Endothelial cell of umbilical vein (primary cell): ENCODE measurements around the gene RALGAPA1. TPM values are rescaled to one million over a fixed set of nuclear protein-coding genes. Genes with fewer than 3 reads are reported as not detected.

Experiments used
- BruUV-seq: library from RNA; stranded (reverse); fragments of 400-500 nt; replicated peaks from 2 replicates; lab custom pipeline; 2021; lab: Mats Ljungman, UMichigan
- CTCF ChIA-PET: fragments of 300-600, 350-600 bp; sonication (Branson Sonifier 250); formaldehyde crosslinking; loops from one replicate; lab custom pipeline; 2021; ENCODE audit warnings: antibody characterized with exemption, inconsistent platforms; lab: Charles Lee
- POLR2A ChIA-PET: fragments of 300-600, 350-600 bp; sonication (Branson Sonifier 250); formaldehyde crosslinking; loops from one replicate; lab custom pipeline; 2021; ENCODE audit warnings: antibody characterized with exemption, inconsistent platforms; lab: Charles Lee
- DNase-seq: peaks from one replicate; pipeline ENCODE4 v3.0.0-alpha.2; 2011; ENCODE audit warnings: low read depth, low spot score
- FAIRE-seq: peaks from 2 replicates; lab custom pipeline; 2011; peaks lifted over from hg19 to GRCh38; lab: Jason Lieb, UNC
- H2AFZ ChIP-seq: 2 replicates; pipeline ENCODE4 v1.6.0; 2012; ENCODE audit warnings: low read depth, low read length, control low read depth, inconsistent platforms
- H3K27ac ChIP-seq: 2 replicates; pipeline ENCODE4 v1.5.1; 2011; ENCODE audit warnings: low read depth, mild to moderate bottlenecking, control low read depth, low read length, moderate library complexity; ENCODE audit not compliant: insufficient read depth
- H3K27me3 ChIP-seq, 2 experiments: 2 replicates each; pipeline versions ENCODE4 v1.6.0 to v1.6.1; 2011; ENCODE audit warnings: low read length in 2 of 2, mixed read lengths in 1 of 2; ENCODE audit not compliant: control insufficient read depth in 2 of 2, insufficient read depth in 2 of 2
- H3K36me3 ChIP-seq, 2 experiments: 2 replicates in 1 of 2; 3 replicates in 1 of 2; pipeline ENCODE4 v1.5.1; 2011; ENCODE audit warnings: low read length in 2 of 2, mild to moderate bottlenecking in 1 of 2, moderate library complexity in 1 of 2; ENCODE audit not compliant: control insufficient read depth in 2 of 2, insufficient read depth in 2 of 2; ENCODE audit errors: extremely low read depth in 1 of 2
- H3K4me1 ChIP-seq: 3 replicates; pipeline ENCODE4 v1.5.1; 2011; ENCODE audit warnings: mild to moderate bottlenecking, low read length; ENCODE audit not compliant: control insufficient read depth, insufficient read depth; ENCODE audit errors: extremely low read depth
- H3K4me2 ChIP-seq: 2 replicates; pipeline ENCODE4 v1.6.1; 2011; ENCODE audit warnings: low read length, control low read depth, mixed read lengths; ENCODE audit not compliant: insufficient read depth
- H3K4me3 ChIP-seq, 3 experiments: fragments of 200-600 bp in 1 of 3; sonication (generic), shearing (Covaris generic) in 1 of 3; replicated peaks in 1 of 3; 2 replicates each; pipeline ENCODE4 v1.5.1; 2011 to 2016; ENCODE audit warnings: control low read depth in 3 of 3, low read length in 3 of 3, mild to moderate bottlenecking in 2 of 3, inconsistent platforms in 1 of 3, low read depth in 1 of 3, moderate library complexity in 1 of 3; ENCODE audit not compliant: insufficient read depth in 1 of 3
- H3K79me2 ChIP-seq: 2 replicates; pipeline ENCODE4 v1.6.0; 2012; ENCODE audit warnings: low read length, inconsistent platforms; ENCODE audit not compliant: control insufficient read depth, insufficient read depth
- H3K9ac ChIP-seq: replicated peaks from 2 replicates; pipeline ENCODE3; 2011; ENCODE audit warnings: low read length, control low read depth; ENCODE audit not compliant: insufficient read depth; ENCODE audit errors: extremely low read depth
- H3K9me1 ChIP-seq: replicated peaks from 3 replicates; pipeline ENCODE4 v1.6.0; 2011; ENCODE audit warnings: mild to moderate bottlenecking, low read length; ENCODE audit not compliant: control insufficient read depth, insufficient read depth; ENCODE audit errors: extremely low read depth
- H3K9me3 ChIP-seq: replicated peaks from 2 replicates; pipeline ENCODE4 v1.5.1; 2012; ENCODE audit warnings: low read length, inconsistent platforms; ENCODE audit not compliant: control insufficient read depth, insufficient read depth
- H4K20me1 ChIP-seq: replicated peaks from 2 replicates; pipeline ENCODE3; 2011; ENCODE audit warnings: mild to moderate bottlenecking, low read length; ENCODE audit not compliant: control insufficient read depth, insufficient read depth; ENCODE audit errors: extremely low read depth
- CTCF ChIP-seq, 2 donors: IDR thresholded peaks; 1 replicate in 1 of 2; 2 replicates in 1 of 2; pipeline ENCODE4 v1.5.1; 2011; ENCODE audit warnings: low read length in 2 of 2, mild to moderate bottlenecking in 2 of 2, moderate library complexity in 2 of 2, control low read depth in 1 of 2, inconsistent platforms in 1 of 2, low read depth in 1 of 2; ENCODE audit not compliant: insufficient read depth in 1 of 2; ENCODE audit errors: extremely low read depth in 1 of 2
- EZH2 ChIP-seq: IDR thresholded peaks from 2 replicates; pipeline ENCODE4 v1.6.1; 2012; ENCODE audit warnings: borderline replicate concordance, low read depth, mild to moderate bottlenecking, moderate library complexity, low read length, inconsistent platforms; ENCODE audit not compliant: severe bottlenecking
- FOS ChIP-seq: IDR thresholded peaks from 2 replicates; pipeline ENCODE4 v1.6.1; 2011; ENCODE audit warnings: mild to moderate bottlenecking, low read length, moderate library complexity, borderline replicate concordance; ENCODE audit not compliant: insufficient read depth
- GATA2 ChIP-seq: IDR thresholded peaks from 2 replicates; pipeline ENCODE4 v1.7.0; 2011; ENCODE audit warnings: low read depth, mild to moderate bottlenecking, moderate library complexity, mixed read lengths, low read length; ENCODE audit not compliant: insufficient read length, insufficient read depth
- JUN ChIP-seq: IDR thresholded peaks from 2 replicates; pipeline ENCODE4 v1.6.1; 2011; ENCODE audit warnings: borderline replicate concordance, low read depth; ENCODE audit not compliant: insufficient read length, insufficient read depth
- MYC ChIP-seq: IDR thresholded peaks from one replicate; pipeline ENCODE4 v1.6.1; 2011; ENCODE audit warnings: mild to moderate bottlenecking, low read depth, low read length
- POLR2A ChIP-seq: IDR thresholded peaks from 2 replicates; pipeline ENCODE4 v1.6.1; 2012; ENCODE audit warnings: low read depth, mild to moderate bottlenecking, control low read depth, low read length
- POLR2AphosphoS5 ChIP-seq: IDR thresholded peaks from 2 replicates; pipeline ENCODE4 v1.6.1; 2012; ENCODE audit warnings: low read depth, mild to moderate bottlenecking, control low read depth, low read length, moderate library complexity; ENCODE audit not compliant: insufficient read depth
- dilution Hi-C: fragments of 300-500 bp; cut with MboI; formaldehyde crosslinking; loops from one replicate; pipeline ENCODE4 v1.15.0; 2019; ENCODE audit warnings: low sequenced_read_pairs; ENCODE audit not compliant: extremely low pct_ligation_motif_present
- intact Hi-C: fragments of 100-400 bp; cut with micrococcal nuclease; formaldehyde crosslinking; loops from one replicate; pipeline ENCODE4 v1.10.0; 2022
- polyA plus RNA-seq, 4 experiments: library from polyadenylated mRNA; depleted of rRNA in 3 of 4; stranded (reverse) in 3 of 4; unstranded in 1 of 4; fragments of >200 nt; gene quantifications; 2 replicates each; pipeline versions ENCODE4 v1.2.1 to v1.2.3, GENCODE V29; 2011 to 2012; ENCODE audit warnings: missing spikeins in 1 of 4
- total RNA-seq: library from RNA; stranded (reverse); gene quantifications from 2 replicates; pipeline ENCODE4 v1.2.3, GENCODE V29; 2021
- TF ChIP-seq, protein P1 (sequence below): IDR thresholded peaks from 2 replicates; pipeline ENCODE4 v1.6.1; 2011; ENCODE audit not compliant: insufficient read depth, insufficient read length

RALGAPA1 gene
- total and polyA plus RNA-seq, 2 donors (not counting 3 experiments of a cell fraction or from before 2014, with no cell fraction given): 6.1 to 30.9 TPM

GRCh38 chr14:35701531-35701930 lies 107.6 kb downstream of the RALGAPA1 start:
- ChIA-PET CTCF (interaction anchor here (0.9 kb wide), 1 partner anchor 18 kb away, joined by 3 read pairs; no protein-coding TSS in a partner anchor), POLR2A (no interaction called here)
- Histone ChIP-seq H4K20me1 (no peaks in the 10 kb centered on the region), H3K27ac (no peak overlapping the region), H3K9me3 (no peaks in the 10 kb centered on the region), H3K27me3 (no peaks in the 10 kb centered on the region), H3K9me1 (no peaks in the 10 kb centered on the region), H3K4me2 (no peak overlapping the region), H3K79me2 (no peaks in the 10 kb centered on the region), H3K9ac (no peak overlapping the region), H2AFZ (no peak overlapping the region), H3K4me1 (peaks cover 6% of the 10 kb centered on the region), H3K36me3 (no peaks in the 10 kb centered on the region), H3K4me3 (no peak overlapping the region)
- dilution Hi-C loops: no loop called here
- DNase-seq: no peak
- FAIRE-seq: no peak
- BruUV-seq: no TSS peak
- intact Hi-C loops: no loop called here
- no peak for TF ChIP-seq EZH2
- no peak for TF ChIP-seq JUN
- TF ChIP-seq MYC: no peak
- TF ChIP-seq, protein P1, sequence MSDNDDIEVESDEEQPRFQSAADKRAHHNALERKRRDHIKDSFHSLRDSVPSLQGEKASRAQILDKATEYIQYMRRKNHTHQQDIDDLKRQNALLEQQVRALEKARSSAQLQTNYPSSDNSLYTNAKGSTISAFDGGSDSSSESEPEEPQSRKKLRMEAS: no peak
- no peak for TF ChIP-seq POLR2A
- TF ChIP-seq CTCF (IDR thresholded peaks at IDR 0.05; ENCODE audit: extremely low read depth in 1 of 2, insufficient read depth in 1 of 2, low read depth in 1 of 2, low read length in 2 of 2): no peak
- TF ChIP-seq POLR2AphosphoS5: no peak
- no peak for TF ChIP-seq GATA2
- TF ChIP-seq FOS: no peak
